Activated gamma-delta T cell (primary cell): ENCODE data around the gene PCDHGA3.
"Not testable (repeated sequence)": the region's sequence is repeated elsewhere in the genome, so short reads cannot be mapped to it uniquely, and the experiment has no call there.

Experiments used
- DNase-seq: peaks from one replicate; lab custom pipeline; 2025; lab: John Stamatoyannopoulos, UW
- total RNA-seq, 2 donors: gene quantifications; one replicate each; lab custom pipeline; 2026; lab: John Stamatoyannopoulos, UW

Gene PCDHGA3
- 0.05 to 0.48 reads per million in 2 donors for total RNA-seq

GRCh38 chr5:141343242-141343952 is at the start of gene PCDHGA3:
PCDHGA3 (plus strand) TSS chr5:141343829; CDS start chr5:141344034, 205 bp downstream.
- no peak for DNase-seq

- DNase-seq: no peak
Measured at GRCh38 chr5:141298376-141298775, 45.3 kb upstream of the PCDHGA3 start.

- DNase-seq: no peak
Measured at GRCh38 chr5:141303756-141304155, 39.9 kb upstream of the PCDHGA3 start, which contains the start of gene SLC25A2. SLC25A2 (minus strand) TSS chr5:141304049; CDS start chr5:141303865, 184 bp downstream.

DNA sequence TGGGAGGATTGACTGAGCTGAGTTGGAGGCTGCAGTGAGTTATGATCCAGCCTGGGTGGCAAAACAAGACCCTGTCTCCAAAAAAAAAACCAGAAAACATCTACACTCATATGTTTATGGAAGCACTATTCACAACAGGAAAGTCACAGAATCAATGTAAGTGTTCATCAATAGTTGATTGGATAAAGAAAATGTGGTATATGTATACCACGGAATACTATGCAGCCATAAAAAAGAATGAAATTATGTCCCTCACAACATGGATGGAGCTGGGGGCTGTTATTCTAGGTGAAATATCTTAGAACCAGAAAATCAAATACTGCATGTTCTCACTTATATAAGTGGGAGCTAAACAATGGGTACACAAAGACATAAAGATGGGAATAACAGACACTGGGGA is 37.0 kb upstream of the PCDHGA3 start:
- DNase-seq: no peak

DNA sequence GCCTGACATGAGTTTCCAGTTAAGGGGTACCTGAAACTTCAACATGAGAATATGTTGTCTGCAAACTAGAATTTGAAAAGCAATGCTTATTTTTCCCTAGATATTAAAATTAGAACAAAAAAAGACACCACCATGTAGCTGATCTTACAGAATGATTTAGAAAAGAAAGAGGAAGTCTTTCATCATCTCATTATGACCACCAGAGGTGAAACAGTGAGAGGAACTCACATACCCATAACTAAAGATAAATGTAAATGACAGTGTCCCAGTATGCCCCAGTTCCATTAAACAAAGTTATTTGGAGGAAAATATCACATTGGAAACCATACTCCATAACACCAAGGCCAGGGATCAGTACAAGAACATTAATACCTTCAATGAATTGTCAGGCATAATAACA is 29.9 kb upstream of the PCDHGA3 start:
- DNase-seq: no peak

- DNase-seq: not testable (repeated sequence)
Measured at GRCh38 chr5:141316963-141317362, 26.7 kb upstream of the PCDHGA3 start.

- no peak for DNase-seq
Measured at GRCh38 chr5:141319202-141319601, 24.4 kb upstream of the PCDHGA3 start.

- DNase-seq: no peak
Measured at GRCh38 chr5:141319699-141320098, 23.9 kb upstream of the PCDHGA3 start.

DNA sequence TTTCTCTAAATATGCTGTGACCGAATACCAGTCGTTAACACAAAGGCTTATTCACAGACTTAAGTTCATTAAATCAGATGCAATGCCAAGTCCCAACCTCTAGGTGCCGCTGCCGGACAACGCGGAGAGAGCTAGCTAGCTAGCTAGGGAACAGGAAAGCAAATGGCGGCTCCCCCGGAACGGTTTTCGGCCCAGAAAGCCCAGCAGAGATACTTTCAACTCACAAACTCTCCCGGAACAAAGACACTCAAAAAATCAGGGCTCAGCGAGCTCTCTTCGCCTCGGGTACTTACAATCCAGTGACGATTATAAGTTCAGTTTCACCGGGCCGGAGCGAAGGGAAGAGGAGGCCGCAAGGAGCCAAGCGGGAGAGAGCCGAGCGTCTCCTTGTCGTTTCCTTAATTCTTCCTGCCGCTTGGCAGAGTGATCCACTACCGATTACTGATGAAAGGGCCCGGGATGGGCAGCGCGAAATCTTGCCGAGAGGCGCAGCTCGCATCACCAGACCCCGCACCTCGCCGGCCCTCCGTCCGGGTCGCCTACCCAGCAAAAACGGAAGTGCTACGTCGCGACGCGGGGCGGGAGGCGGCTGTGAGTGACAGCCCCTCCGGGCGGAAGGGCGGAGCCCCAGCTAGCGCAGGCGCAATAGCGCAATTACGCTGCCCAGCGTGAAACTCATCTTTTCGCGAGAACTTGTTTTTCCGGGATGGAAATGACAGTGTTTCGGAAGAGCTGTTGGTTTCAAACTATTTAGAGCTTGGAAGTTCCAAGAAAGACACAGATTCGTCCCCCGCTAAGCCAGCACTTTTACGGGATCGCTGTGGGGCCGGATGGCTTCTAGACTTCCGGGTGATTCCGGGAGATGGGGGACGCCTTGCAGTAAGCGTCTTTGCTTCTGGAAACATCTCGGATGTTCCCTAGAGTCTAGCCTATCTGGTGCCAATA is 23.1 kb upstream of the PCDHGA3 start, which contains the start of gene TAF7:
Gene TAF7 (minus strand): TSS at position 560 of the 945 bp plus-strand sequence. CDS start 740 bp downstream, outside the sequence.
- DNase-seq: peak; percentile 78

- no peak for DNase-seq
Measured at GRCh38 chr5:141322261-141322660, 21.4 kb upstream of the PCDHGA3 start.

DNA sequence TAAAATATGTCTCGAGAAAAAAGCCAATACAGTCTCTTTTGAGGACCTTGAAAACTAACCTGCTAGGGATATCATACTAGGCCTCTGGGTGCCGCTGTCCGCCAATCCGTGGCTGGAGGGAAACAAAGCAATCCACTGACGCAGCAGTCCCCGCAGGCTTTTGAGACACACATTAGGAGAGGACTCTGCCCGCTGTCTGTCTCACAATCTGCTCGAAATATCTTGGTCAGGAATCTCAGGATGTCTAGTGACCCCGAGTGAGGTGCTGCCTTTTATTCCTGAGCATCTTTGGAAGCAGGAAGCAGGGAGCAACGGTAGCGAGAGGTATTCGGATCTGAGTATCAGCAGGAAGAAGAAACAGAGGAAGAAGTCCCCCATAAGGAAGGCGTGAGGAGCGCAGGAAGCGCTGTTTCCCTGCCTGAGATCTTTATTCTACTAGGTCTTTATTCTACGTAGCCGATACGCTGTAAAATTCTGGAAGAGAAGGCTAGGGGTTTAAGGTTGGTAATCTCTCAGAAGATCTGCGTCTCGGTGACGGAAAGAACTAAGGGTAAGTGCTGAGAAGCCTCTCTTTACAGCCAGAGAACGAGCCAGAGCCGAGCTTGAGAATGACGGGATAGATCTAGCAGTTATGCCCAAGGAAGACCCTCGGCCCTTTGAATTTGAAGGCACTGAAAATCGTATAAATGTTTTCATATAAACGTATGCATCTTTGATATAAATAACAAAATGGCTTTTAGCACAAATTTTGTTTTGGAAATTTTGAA is 17.4 kb upstream of the PCDHGA3 start:
- peak; percentile 16 for DNase-seq

DNA sequence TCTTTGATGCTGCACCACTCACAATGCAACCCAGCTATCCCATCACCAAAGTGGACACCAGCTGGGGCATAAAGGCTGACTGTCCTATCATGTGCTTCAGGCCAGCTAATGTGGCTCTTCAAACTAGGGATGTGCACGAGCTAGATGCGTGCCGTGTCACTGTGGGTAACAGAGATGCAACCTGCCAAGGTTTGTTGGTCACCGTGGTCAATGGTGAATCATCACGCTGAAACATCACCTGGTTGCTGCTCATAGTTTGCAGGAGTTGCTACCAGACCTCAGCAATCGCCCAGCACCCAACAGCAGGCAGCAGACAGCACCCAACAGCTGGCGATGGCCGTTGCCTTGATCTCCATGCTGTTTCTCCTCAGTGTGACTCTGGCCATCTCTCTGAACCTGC is 15.4 kb upstream of the PCDHGA3 start:
- DNase-seq: no peak

DNA sequence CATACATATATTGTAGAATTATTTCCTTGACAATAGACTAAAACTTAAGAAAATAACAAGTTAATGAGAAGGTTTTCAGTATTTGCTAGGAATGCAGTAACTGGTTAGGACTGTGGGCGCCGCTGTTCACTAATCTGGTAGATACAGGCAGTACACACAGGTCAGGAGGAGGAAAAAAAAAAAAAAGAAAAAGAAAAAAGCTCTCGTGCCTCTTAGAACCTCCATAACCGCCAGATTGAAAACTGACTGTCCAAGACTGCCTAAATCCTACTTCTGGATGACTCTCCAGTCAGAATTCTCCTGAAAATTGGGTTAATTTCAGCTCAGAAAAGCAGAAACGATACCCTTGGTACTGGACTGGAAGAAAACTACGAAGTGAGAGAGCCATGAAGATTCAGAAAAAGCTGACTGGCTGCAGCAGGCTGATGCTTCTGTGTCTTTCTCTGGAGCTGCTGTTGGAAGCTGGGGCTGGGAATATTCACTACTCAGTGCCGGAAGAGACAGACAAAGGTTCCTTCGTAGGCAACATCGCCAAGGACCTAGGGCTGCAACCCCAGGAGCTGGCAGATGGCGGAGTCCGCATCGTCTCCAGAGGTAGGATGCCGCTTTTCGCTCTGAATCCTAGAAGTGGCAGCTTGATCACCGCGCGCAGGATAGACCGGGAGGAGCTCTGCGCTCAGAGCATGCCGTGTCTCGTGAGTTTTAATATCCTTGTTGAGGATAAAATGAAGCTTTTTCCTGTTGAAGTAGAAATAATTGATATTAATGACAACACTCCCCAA is 13.1 kb upstream of the PCDHGA3 start, which contains the start of gene PCDHGA1:
Gene PCDHGA1 (plus strand): TSS at position 216 of the 782 bp plus-strand sequence.
- DNase-seq: no peak

DNA sequence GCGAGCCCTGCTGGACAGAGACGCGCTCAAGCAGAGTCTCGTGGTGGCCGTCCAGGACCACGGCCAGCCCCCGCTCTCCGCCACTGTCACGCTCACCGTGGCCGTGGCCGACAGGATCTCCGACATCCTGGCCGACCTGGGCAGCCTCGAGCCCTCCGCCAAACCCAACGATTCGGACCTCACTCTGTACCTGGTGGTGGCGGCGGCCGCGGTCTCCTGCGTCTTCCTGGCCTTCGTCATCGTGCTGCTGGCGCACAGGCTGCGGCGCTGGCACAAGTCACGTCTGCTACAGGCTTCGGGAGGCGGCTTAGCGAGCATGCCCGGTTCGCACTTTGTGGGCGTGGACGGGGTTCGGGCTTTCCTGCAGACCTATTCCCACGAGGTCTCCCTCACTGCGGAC is 11.1 kb upstream of the PCDHGA3 start:
- DNase-seq: not testable (repeated sequence)

DNA sequence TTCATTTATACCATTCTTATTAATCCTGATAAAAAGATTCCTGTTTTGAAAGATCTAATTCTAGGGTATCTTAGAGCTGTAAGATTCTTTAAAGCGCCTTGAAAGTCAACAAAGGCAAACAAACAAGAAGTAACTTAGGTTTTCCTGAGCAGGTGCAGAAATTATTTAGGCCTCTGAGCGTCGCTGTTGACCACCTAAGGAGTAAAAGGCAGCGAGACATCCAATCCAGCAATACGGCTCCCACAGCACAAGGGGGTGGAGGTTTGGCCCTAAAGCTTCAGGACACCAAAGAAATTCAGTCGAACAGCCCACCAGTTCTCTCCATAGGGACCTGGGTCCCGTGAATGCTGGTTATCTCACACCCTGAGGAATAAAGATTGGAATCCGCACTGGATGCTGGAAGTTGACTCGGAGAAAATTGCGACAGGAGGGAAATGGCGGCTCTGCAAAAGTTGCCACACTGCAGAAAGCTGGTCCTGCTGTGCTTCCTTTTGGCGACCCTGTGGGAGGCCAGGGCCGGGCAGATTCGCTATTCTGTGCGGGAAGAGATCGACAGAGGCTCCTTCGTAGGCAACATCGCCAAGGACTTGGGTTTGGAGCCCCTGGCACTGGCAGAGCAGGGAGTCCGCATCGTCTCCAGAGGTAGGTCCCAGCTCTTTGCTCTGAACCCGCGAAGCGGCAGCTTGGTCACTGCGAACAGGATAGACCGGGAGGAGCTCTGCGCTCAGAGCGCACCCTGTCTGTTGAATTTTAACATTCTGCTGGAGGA is 4.9 kb upstream of the PCDHGA3 start, which contains the start of gene PCDHGA2:
Gene PCDHGA2 (plus strand): TSS at position 223 of the 769 bp plus-strand sequence.
- no peak for DNase-seq

DNA sequence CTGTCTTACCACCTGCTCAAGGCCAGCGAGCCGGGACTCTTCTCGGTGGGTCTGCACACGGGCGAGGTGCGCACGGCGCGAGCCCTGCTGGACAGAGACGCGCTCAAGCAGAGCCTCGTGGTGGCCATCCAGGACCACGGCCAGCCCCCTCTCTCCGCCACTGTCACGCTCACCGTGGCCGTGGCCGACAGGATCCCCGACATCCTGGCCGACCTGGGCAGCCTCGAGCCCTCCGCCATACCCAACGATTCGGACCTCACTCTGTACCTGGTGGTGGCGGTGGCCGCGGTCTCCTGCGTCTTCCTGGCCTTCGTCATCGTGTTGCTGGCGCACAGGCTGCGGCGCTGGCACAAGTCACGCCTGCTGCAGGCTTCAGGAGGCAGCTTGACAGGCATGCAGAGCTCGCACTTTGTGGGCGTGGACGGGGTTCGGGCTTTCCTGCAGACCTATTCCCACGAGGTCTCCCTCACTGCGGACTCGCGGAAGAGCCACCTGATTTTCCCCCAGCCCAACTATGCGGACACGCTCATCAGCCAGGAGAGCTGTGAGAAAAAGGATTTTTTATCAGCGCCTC is 2.8 kb upstream of the PCDHGA3 start:
- DNase-seq: not testable (repeated sequence)

DNA sequence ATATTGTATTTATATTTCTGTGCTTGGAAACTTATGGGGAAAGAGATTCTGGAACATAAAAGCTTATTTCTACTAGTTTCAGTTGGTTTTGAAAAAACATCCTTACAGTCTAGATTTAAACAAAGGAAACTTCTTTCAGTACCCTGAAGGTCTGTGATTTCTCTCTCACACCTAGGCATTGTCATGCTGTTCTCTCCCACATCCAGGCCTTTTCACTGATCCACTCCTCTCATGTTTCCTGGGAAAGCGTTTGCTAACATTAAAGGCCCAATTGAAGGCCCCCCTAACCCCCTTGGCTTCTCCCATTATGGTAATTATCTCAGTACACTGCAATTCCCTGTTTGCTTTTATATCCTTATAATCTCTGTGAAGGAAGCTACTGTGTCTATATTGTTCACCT is 856 bp upstream of the PCDHGA3 start:
- DNase-seq: no peak

DNA sequence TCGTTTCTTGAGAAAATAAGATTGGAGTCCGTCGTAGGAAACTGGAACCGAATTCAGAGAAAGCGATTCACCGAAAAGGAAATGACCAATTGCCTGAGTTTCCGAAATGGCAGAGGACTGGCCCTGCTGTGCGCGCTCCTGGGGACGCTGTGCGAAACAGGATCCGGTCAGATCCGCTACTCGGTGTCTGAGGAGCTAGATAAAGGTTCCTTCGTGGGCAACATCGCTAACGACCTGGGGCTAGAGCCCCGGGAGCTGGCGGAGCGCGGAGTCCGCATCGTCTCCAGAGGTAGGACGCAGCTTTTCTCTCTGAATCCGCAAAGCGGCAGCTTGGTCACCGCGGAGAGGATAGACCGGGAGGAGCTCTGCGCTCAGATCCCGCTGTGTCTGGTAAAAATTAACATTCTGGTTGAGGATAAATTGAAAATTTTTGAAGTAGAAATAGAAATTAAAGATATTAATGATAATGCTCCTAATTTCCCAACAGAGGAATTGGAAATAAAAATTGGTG is 379 bp downstream of the PCDHGA3 start:
- no peak for DNase-seq

DNA sequence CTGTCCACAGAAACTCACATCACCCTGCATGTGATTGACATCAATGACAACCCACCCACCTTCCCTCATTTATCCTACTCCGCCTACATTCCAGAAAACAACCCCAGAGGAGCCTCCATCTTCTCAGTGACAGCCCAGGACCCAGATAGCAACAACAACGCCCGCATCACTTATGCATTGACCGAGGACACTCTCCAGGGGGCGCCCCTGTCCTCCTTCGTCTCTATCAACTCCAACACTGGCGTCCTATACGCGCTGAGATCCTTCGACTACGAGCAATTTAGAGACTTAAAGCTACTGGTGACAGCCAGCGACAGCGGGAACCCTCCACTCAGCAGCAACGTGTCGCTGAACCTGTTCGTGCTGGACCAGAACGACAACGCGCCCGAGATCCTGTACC is 1.7 kb downstream of the PCDHGA3 start:
- no peak for DNase-seq
